Loucy (cell line): ENCODE measurements around the gene SECTM1.

Source experiments
- EZH2phosphoT487 ChIP-seq: fragments of 200-600 bp; IDR thresholded peaks from 2 replicates; pipeline ENCODE4 v1.6.1; 2018; ENCODE audit warnings: antibody characterized with exemption, mild to moderate bottlenecking, moderate library complexity, borderline replicate concordance
- TF ChIP-seq, protein P1 (sequence below): fragments of 200-600 bp; sonication (generic); conservative IDR thresholded peaks from 2 replicates; pipeline ENCODE4 v1.5.1; 2014; ENCODE audit warnings: mild to moderate bottlenecking, antibody characterized with exemption, low read length

DNA sequence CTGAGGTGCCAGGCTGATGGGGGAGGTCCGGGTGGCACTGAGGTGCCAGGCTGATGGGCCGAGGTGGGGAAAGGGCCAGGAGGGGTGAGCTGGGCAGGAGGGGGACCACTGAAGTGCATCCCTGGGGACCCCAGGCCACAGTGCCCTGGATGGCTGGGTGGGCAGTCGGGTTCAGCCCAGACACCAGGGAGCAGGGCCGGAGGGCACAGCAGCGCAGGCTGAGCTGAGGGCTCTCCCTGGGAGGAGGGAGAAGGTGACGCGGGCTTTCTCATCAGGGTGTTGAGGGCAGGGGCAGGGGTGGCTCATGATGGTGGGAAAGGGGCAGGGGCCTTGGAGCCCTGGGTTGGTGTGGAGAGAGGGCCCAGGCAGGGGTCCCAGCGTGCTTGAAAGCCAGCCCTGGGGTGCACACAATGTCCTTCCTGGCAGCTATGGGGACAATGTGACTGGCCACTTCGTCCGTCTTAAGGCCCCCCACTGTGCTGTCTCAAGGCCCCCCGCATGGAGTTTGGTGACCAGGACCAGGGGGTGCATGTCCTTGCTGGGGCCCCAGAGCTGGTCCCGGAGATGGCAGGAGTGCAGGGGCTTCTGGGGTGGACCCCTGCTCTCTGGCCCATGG is 32.2 kb downstream of the SECTM1 start:
- TF ChIP-seq, protein P1, sequence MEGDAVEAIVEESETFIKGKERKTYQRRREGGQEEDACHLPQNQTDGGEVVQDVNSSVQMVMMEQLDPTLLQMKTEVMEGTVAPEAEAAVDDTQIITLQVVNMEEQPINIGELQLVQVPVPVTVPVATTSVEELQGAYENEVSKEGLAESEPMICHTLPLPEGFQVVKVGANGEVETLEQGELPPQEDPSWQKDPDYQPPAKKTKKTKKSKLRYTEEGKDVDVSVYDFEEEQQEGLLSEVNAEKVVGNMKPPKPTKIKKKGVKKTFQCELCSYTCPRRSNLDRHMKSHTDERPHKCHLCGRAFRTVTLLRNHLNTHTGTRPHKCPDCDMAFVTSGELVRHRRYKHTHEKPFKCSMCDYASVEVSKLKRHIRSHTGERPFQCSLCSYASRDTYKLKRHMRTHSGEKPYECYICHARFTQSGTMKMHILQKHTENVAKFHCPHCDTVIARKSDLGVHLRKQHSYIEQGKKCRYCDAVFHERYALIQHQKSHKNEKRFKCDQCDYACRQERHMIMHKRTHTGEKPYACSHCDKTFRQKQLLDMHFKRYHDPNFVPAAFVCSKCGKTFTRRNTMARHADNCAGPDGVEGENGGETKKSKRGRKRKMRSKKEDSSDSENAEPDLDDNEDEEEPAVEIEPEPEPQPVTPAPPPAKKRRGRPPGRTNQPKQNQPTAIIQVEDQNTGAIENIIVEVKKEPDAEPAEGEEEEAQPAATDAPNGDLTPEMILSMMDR, result no peak
- no peak for TF ChIP-seq EZH2phosphoT487
